HG02970 (cell line): Measurements from ENCODE around the gene PLAC9.
"Not testable (repeated sequence)": the region's sequence is repeated elsewhere in the genome, so short reads cannot be mapped to it uniquely, and the experiment has no call there.

Experiments
- ATAC-seq: cut with Tn5 transposase; IDR thresholded peaks from one replicate; pipeline ENCODE4 v1.9.1; 2021; ENCODE audit warnings: mild to moderate bottlenecking, moderate library complexity, moderate number of reproducible peaks; ENCODE audit not compliant: unreplicated experiment, low FRiP score

Gene PLAC9

GRCh38 chr10:80137920-80138319 is 5.4 kb downstream of the PLAC9 start:
- no peak for ATAC-seq

GRCh38 chr10:80139265-80139664 is 6.7 kb downstream of the PLAC9 start:
- ATAC-seq: no peak

GRCh38 chr10:80140251-80140650 is 7.7 kb downstream of the PLAC9 start:
- ATAC-seq: no peak

GRCh38 chr10:80141696-80142460 is 9.3 kb downstream of the PLAC9 start:
- ATAC-seq: no peak

GRCh38 chr10:80144067-80144695 is 11.7 kb downstream of the PLAC9 start:
- no peak for ATAC-seq

GRCh38 chr10:80144696-80145131 is 12.2 kb downstream of the PLAC9 start:
- ATAC-seq: no peak

GRCh38 chr10:80145406-80146308 is 13.1 kb downstream of the PLAC9 start:
- not testable (repeated sequence) for ATAC-seq

- ATAC-seq: no peak
Measured at GRCh38 chr10:80146918-80147317, 14.4 kb downstream of the PLAC9 start.

GRCh38 chr10:80148166-80148805 is 15.8 kb downstream of the PLAC9 start:
- no peak for ATAC-seq

GRCh38 chr10:80149123-80149522 is 16.6 kb downstream of the PLAC9 start:
- no peak for ATAC-seq

GRCh38 chr10:80150172-80150571 is 17.6 kb downstream of the PLAC9 start:
- no peak for ATAC-seq

- no peak for ATAC-seq
Measured at GRCh38 chr10:80152820-80153219, 20.3 kb downstream of the PLAC9 start.

- no peak for ATAC-seq
Measured at GRCh38 chr10:80153460-80153859, 20.9 kb downstream of the PLAC9 start.

GRCh38 chr10:80154626-80154977 is 22.1 kb downstream of the PLAC9 start:
- no peak for ATAC-seq

GRCh38 chr10:80154978-80155695 is 22.6 kb downstream of the PLAC9 start:
- ATAC-seq: no peak

GRCh38 chr10:80155696-80156215 is 23.2 kb downstream of the PLAC9 start:
- ATAC-seq: no peak

- ATAC-seq: no peak
Measured at GRCh38 chr10:80156216-80156615, 23.7 kb downstream of the PLAC9 start.

- no peak for ATAC-seq
Measured at GRCh38 chr10:80157561-80157960, 25.0 kb downstream of the PLAC9 start.

- no peak for ATAC-seq
Measured at GRCh38 chr10:80158126-80158525, 25.6 kb downstream of the PLAC9 start.
